ENCODE measurements around the gene RPL39L.

The RPL39L gene

DNA sequence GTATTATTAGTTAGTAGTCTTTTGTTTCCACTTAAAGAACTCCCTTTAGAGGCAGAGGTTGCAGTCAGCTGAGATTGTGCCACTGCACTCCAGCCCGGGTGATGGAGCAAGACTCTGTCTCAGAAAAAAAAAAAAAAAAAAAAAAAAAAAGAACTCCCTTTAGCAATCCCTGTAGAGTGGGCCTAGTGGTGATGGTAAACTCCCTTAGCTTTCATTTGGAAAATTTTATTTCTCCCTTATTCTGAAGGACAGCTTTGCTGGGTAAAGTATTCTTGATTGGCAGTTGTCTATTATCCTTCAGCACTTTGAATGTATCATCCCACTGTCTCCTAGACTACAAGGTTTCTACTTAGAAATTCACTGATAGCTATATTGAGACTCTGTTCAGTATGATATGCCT lies 46.0 kb downstream of the RPL39L start:
- Histone ChIP-seq H3K4me1 (ENCODE audit: control insufficient read depth, low read length) (peaks cover 24% of the 10 kb centered on the region), H3K4me2 (ENCODE audit: low read length) (no peak overlapping the region), H3K9me2 (replicated peaks; ENCODE audit: control insufficient read depth, low read length) (no peaks in the 10 kb centered on the region), H3K4me3 (ENCODE audit: low read length) (no peak overlapping the region), H4K20me1 (ENCODE audit: control insufficient read depth, insufficient read depth, low read depth, low read length) (no peaks in the 10 kb centered on the region), H3K27ac (ENCODE audit: low read depth, low read length) (no peak overlapping the region), H3K36me3 (ENCODE audit: control insufficient read depth, low read length) (0 out of 2 replicates have a peak, but pooled peaks cover 2% of the 10 kb centered on the region), H3F3A (ENCODE audit: control insufficient read depth, insufficient read depth) (no peaks in the 10 kb centered on the region), H3K79me2 (ENCODE audit: control insufficient read depth, low read length) (no peaks in the 10 kb centered on the region), H3K9me3 (ENCODE audit: control insufficient read depth, insufficient read depth, low read length) (peaks cover under 1% of the 10 kb centered on the region; the same call in 1 of the 2 replicates), H3K27me3 (ENCODE audit: control insufficient read depth, low read length) (no peaks in the 10 kb centered on the region)
- TF ChIP-seq, protein P1, sequence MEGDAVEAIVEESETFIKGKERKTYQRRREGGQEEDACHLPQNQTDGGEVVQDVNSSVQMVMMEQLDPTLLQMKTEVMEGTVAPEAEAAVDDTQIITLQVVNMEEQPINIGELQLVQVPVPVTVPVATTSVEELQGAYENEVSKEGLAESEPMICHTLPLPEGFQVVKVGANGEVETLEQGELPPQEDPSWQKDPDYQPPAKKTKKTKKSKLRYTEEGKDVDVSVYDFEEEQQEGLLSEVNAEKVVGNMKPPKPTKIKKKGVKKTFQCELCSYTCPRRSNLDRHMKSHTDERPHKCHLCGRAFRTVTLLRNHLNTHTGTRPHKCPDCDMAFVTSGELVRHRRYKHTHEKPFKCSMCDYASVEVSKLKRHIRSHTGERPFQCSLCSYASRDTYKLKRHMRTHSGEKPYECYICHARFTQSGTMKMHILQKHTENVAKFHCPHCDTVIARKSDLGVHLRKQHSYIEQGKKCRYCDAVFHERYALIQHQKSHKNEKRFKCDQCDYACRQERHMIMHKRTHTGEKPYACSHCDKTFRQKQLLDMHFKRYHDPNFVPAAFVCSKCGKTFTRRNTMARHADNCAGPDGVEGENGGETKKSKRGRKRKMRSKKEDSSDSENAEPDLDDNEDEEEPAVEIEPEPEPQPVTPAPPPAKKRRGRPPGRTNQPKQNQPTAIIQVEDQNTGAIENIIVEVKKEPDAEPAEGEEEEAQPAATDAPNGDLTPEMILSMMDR (IDR thresholded peaks at IDR 0.05; ENCODE audit: low read depth, low read length, poor library complexity, severe bottlenecking) = no peak
- no peak for TF ChIP-seq EZH2phosphoT487 (IDR thresholded peaks at IDR 0.05; ENCODE audit: borderline replicate concordance, low read length)

DNA sequence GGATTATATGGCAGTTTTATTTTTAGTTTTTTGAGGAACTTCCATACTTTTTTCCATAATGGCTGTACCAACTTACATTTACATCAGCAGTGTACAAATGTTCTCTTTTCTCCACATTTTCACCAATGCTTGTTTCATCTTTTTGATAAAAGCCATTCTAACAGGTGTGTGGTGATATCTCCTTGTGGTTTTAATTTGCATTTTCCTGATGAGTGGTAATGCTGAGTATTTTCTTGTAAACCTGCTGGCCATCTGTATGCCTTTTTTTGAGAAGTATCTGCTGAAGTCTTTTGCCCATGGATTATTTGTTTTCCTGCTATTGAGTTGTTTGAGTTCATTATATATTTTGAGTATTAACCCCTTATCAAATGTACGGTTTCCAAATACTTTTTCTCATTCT lies 50.6 kb downstream of the RPL39L start:
- Histone ChIP-seq H3K27ac (ENCODE audit: low read depth, low read length) (peak overlapping the region; percentile 45), H3K9me2 (replicated peaks; ENCODE audit: control insufficient read depth, low read length) (no peaks in the 10 kb centered on the region), H3K36me3 (ENCODE audit: control insufficient read depth, low read length) (0 out of 2 replicates have a peak, but pooled peaks cover 2% of the 10 kb centered on the region), H3K4me3 (ENCODE audit: low read length) (peak overlapping the region; percentile 47), H3F3A (ENCODE audit: control insufficient read depth, insufficient read depth) (peaks cover 11% of the 10 kb centered on the region; the same call in 1 of the 2 replicates), H3K9me3 (ENCODE audit: control insufficient read depth, insufficient read depth, low read length) (peaks cover 4% of the 10 kb centered on the region; the same call in 1 of the 2 replicates), H3K4me2 (ENCODE audit: low read length) (peak overlapping the region; percentile 63), H4K20me1 (ENCODE audit: control insufficient read depth, insufficient read depth, low read depth, low read length) (no peaks in the 10 kb centered on the region), H3K4me1 (ENCODE audit: control insufficient read depth, low read length) (peaks cover 26% of the 10 kb centered on the region), H3K27me3 (ENCODE audit: control insufficient read depth, low read length) (no peaks in the 10 kb centered on the region), H3K79me2 (ENCODE audit: control insufficient read depth, low read length) (no peaks in the 10 kb centered on the region)
- no peak for TF ChIP-seq EZH2phosphoT487 (IDR thresholded peaks at IDR 0.05; ENCODE audit: borderline replicate concordance, low read length)
- TF ChIP-seq, protein P1 (IDR thresholded peaks at IDR 0.05; ENCODE audit: low read depth, low read length, poor library complexity, severe bottlenecking) = no peak

DNA sequence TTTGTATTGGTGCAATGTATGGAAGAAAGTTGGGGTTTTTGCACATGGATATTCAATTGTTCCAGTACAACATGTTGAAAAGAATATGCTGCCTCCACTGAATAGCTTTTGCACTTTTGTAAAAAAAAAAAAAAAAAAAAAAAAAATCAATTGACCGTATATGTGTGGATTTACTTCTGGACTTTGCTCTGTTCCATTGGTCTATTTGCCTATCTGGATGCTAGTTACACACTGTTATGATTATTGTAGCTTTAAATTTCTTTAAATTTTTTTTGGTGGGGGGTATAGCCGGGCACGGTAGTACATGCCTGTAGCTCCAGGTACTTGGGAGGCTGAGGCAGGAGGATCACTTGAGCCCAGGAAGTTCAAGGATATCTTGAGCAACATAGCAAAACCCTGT lies 52.5 kb downstream of the RPL39L start:
- Histone ChIP-seq H3K4me1 (ENCODE audit: control insufficient read depth, low read length) (peaks cover 32% of the 10 kb centered on the region), H3K79me2 (ENCODE audit: control insufficient read depth, low read length) (no peaks in the 10 kb centered on the region), H3K27ac (ENCODE audit: low read depth, low read length) (no peak overlapping the region), H3K4me2 (ENCODE audit: low read length) (no peak overlapping the region), H3K27me3 (ENCODE audit: control insufficient read depth, low read length) (no peaks in the 10 kb centered on the region), H4K20me1 (ENCODE audit: control insufficient read depth, insufficient read depth, low read depth, low read length) (no peaks in the 10 kb centered on the region), H3K9me3 (ENCODE audit: control insufficient read depth, insufficient read depth, low read length) (peaks cover 4% of the 10 kb centered on the region; the same call in 1 of the 2 replicates), H3K36me3 (ENCODE audit: control insufficient read depth, low read length) (0 out of 2 replicates have a peak, but pooled peaks cover 2% of the 10 kb centered on the region), H3K9me2 (replicated peaks; ENCODE audit: control insufficient read depth, low read length) (no peaks in the 10 kb centered on the region), H3F3A (ENCODE audit: control insufficient read depth, insufficient read depth) (peaks cover 19% of the 10 kb centered on the region; the same call in 1 of the 2 replicates), H3K4me3 (ENCODE audit: low read length) (no peak overlapping the region)
- TF ChIP-seq, protein P1 (IDR thresholded peaks at IDR 0.05; ENCODE audit: low read depth, low read length, poor library complexity, severe bottlenecking) = no peak
- TF ChIP-seq EZH2phosphoT487 (IDR thresholded peaks at IDR 0.05; ENCODE audit: borderline replicate concordance, low read length) = no peak

Measured in DOHH2 (cell line).